Peyer's patch (tissue), 4 donors: Measurements from ENCODE around the gene AJM1. TPM values are rescaled to one million over a fixed set of nuclear protein-coding genes. Genes with fewer than 3 reads are reported as not detected.

Experiments
- DNase-seq, 3 donors: peaks; one replicate each; pipeline ENCODE4 v3.0.0-alpha.2; 2017 to 2019
- H3K27ac ChIP-seq, 4 donors: fragments of 200-600 bp; sonication (generic); one replicate each; pipeline ENCODE4 v1.5.1; 2016 to 2019
- H3K27me3 ChIP-seq, 2 donors: fragments of 200-600 bp; sonication (generic); one replicate each; pipeline ENCODE4 v1.5.1; 2019
- H3K36me3 ChIP-seq, 3 donors: fragments of 200-600 bp; sonication (generic); one replicate each; pipeline ENCODE4 v1.5.1; 2016 to 2019
- H3K4me1 ChIP-seq, 4 donors: fragments of 200-600 bp; sonication (generic); one replicate each; pipeline ENCODE4 v1.5.1; 2016 to 2019
- H3K4me3 ChIP-seq, 4 donors: fragments of 200-600 bp; sonication (generic); 1 replicate in 3 of 4; 2 replicates in 1 of 4; pipeline ENCODE4 v1.5.1; 2016 to 2019; ENCODE audit warnings: mild to moderate bottlenecking in 1 of 4
- H3K9me3 ChIP-seq, 4 donors: fragments of 200-600 bp; sonication (generic); one replicate each; pipeline ENCODE4 v1.5.1; 2016 to 2019; ENCODE audit warnings: mild to moderate bottlenecking in 1 of 4
- CTCF ChIP-seq, 6 experiments: fragments of 450-650 bp in 4 of 6; fragments of 200-600 bp in 2 of 6; sonication (generic) in 1 of 6; IDR thresholded peaks; one replicate each; pipeline ENCODE4 v1.5.1; 2017 to 2019; ENCODE audit warnings: antibody characterized with exemption in 6 of 6, mild to moderate bottlenecking in 3 of 6, moderate library complexity in 1 of 6
- POLR2A ChIP-seq, 2 donors: fragments of 450-650 bp; IDR thresholded peaks; one replicate each; pipeline ENCODE4 v1.5.1; 2017; ENCODE audit warnings: antibody characterized with exemption in 2 of 2, mild to moderate bottlenecking in 2 of 2, moderate library complexity in 2 of 2
- total RNA-seq, 4 donors: library from RNA; depleted of rRNA; stranded (reverse); fragments of >200 nt; gene quantifications; one replicate each; pipeline ENCODE4 v1.1.0, GENCODE V29; 2016

Gene AJM1
- total RNA-seq, 4 donors from 2014 or later = 4.1 to 17.4 (median 9.2) TPM

- H3K4me1 ChIP-seq = peaks cover 9 to 43% (median 23%) of the 10 kb centered on the region in 4 donors
- no peak for DNase-seq
- peak overlapping the region; percentile 85 to 97 (median 92) for H3K27ac ChIP-seq
- TF ChIP-seq CTCF (IDR thresholded peaks at IDR 0.05) (no peak), POLR2A (IDR thresholded peaks at IDR 0.05) (no peak)
- H3K36me3 ChIP-seq = peaks cover 0 to 11% (median 0%) of the 10 kb centered on the region in 3 donors
- peaks cover 0 to 13% of the 10 kb centered on the region in 2 donors for H3K27me3 ChIP-seq
- no peaks in the 10 kb centered on the region for H3K9me3 ChIP-seq
- peak overlapping the region; percentile 73 to 84 (median 78) for H3K4me3 ChIP-seq
These were observed 7.9 kb downstream of the AJM1 start for GRCh38 chr9:136849960-136850865.

GRCh38 chr9:136850866-136851775 is 8.8 kb downstream of the AJM1 start:
- H3K4me1 ChIP-seq = peaks cover 9 to 43% (median 23%) of the 10 kb centered on the region in 4 donors
- H3K36me3 ChIP-seq = peaks cover 0 to 11% (median 0%) of the 10 kb centered on the region in 3 donors
- no peaks in the 10 kb centered on the region for H3K9me3 ChIP-seq
- TF ChIP-seq POLR2A (IDR thresholded peaks at IDR 0.05) = no peak
- no peak for TF ChIP-seq CTCF (IDR thresholded peaks at IDR 0.05)
- no peak overlapping the region for H3K4me3 ChIP-seq
- H3K27me3 ChIP-seq = peaks cover 0 to 5% of the 10 kb centered on the region in 2 donors
- DNase-seq = no peak
- peak overlapping the region in 1 of 4 donors; percentile 50 for H3K27ac ChIP-seq

DNA sequence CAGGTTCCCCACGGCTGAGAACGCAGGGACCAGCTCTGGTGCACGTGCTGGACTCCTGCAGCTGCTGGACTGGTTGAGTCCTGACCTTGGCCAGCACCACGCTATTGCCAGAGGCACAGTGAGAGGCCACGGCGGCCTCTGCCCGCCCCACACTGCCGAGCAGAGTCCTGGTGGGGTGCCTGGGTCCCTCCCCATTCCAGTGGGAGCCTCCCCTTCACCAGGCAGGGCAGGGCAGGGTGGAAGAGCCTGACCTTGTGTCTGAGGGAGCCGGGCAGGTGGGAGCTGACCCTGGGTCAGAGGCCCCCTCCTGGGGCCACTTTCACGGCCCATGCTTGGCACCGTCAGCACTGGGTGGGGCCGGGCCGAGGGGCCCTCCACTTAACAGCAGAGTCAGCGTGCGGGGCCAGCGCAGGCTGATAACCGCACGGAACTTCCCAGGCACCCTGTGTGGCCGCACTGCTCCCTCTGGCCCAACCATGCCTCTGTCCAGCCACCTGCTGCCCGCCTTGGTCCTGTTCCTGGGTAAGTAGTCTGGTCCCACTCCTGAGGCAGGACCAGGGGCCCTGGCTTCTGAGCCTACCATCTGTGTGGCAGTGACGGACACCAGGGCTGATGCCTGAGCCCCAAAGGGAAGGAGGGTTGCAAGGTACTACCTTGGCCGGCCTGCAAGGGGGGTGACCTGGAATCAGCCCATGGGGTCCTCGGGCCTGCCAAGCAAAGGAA is 9.8 kb downstream of the AJM1 start, which contains the start of gene MAMDC4:
TSS of gene MAMDC4 (plus strand) at position 406 of the 723 bp plus-strand sequence. CDS start at position 477, 71 bp downstream.
- DNase-seq = peak in 1 of 3 donors; percentile 62
- Histone ChIP-seq H3K27me3 (no peaks in the 10 kb centered on the region), H3K4me1 (peaks cover 9 to 33% (median 18%) of the 10 kb centered on the region in 4 donors), H3K9me3 (no peaks in the 10 kb centered on the region), H3K27ac (peak within 1 kb of the TSS in 1 of 4 donors; percentile 50), H3K36me3 (peaks cover 0 to 11% (median 0%) of the 10 kb centered on the region in 3 donors), H3K4me3 (no peak within 1 kb of the TSS)
- no peak for TF ChIP-seq CTCF (IDR thresholded peaks at IDR 0.05)
- peak in 1 of 2 donors; percentile 19 for TF ChIP-seq POLR2A (IDR thresholded peaks at IDR 0.05)

DNA sequence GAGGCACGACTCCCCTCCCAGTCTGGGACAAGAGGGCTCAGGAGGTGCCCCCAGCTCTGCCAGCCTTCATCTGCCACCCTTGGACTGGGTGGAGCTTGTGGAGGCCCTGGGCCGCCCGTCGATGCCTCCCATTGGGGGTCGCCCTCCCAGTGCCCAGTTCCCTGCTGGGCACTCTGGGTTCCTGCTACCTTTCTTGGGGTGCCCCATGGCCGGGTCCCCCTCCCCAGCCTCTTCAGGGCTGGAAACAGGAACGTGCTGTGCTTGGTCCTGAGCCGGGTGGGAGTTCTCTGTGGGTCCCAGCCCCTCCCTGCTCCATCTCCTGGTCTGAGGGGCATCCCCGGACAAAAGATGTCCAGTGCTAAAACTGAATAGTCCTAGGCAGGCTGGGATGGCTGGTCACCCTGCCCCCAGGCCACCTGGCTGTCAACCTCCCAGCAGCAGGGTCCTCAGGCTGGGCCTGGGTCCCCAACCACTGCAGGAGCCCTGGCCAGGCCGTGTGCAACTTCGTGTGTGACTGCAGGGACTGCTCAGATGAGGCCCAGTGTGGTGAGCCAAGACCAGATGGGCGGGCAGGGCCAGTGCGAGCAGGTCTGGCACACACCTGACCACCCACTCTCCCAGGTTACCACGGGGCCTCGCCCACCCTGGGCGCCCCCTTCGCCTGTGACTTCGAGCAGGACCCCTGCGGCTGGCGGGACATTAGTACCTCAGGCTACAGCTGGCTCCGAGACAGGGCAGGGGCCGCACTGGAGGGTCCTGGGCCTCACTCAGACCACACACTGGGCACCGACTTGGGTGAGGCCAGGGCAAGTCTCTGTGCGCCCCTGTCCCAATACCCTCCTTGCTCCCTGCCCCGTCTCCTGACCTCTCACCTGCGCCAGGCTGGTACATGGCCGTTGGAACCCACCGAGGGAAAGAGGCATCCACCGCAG is 10.7 kb downstream of the AJM1 start:
- Histone ChIP-seq H3K4me3 (no peak overlapping the region), H3K36me3 (peaks cover 0 to 11% (median 0%) of the 10 kb centered on the region in 3 donors), H3K4me1 (peaks cover 11 to 37% (median 16%) of the 10 kb centered on the region in 4 donors), H3K9me3 (no peaks in the 10 kb centered on the region), H3K27ac (peak overlapping the region in 1 of 4 donors; percentile 50), H3K27me3 (no peaks in the 10 kb centered on the region)
- peak in 1 of 3 donors; percentile 51 for DNase-seq
- no peak for TF ChIP-seq POLR2A (IDR thresholded peaks at IDR 0.05)
- TF ChIP-seq CTCF (IDR thresholded peaks at IDR 0.05) = no peak
